ENCODE data around the gene NRXN3. TPM values are rescaled to one million over a fixed set of nuclear protein-coding genes. Genes with fewer than 3 reads are reported as not detected.
A peak's percentile ranks its signal among the peaks of the same experiment; 100 is the strongest.

The NRXN3 gene
- total RNA-seq, 1 experiment from 2014 or later: 0.02 TPM

DNA sequence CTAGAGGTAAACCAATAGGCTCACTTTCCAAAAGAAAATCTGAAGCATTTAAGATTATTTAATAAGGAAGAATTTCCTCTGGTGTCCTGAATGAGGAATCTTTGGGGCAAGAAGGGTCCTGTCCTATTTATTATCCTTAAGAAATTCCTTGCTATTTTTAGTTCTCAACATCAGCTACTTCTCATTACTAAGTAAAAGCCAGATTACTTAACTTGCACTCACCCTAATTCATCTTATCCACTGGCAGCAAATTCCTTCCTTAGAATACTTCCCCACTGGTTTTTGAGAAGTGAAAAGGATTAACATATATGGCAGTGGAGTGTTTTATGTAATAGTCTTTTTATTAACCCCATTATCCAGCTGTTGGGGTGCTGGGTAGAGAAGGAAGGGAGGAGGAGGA, 1273.4 kb downstream of the NRXN3 start:
- Histone ChIP-seq H3K4me1 (no peaks in the 10 kb centered on the region), H3K4me3 (no peak overlapping the region), H3K27ac (no peak overlapping the region), H3K9me3 (replicated peaks) (no peaks in the 10 kb centered on the region), H3K27me3 (no peaks in the 10 kb centered on the region), H3K36me3 (no peaks in the 10 kb centered on the region)
- DNase-seq: no peak

DNA sequence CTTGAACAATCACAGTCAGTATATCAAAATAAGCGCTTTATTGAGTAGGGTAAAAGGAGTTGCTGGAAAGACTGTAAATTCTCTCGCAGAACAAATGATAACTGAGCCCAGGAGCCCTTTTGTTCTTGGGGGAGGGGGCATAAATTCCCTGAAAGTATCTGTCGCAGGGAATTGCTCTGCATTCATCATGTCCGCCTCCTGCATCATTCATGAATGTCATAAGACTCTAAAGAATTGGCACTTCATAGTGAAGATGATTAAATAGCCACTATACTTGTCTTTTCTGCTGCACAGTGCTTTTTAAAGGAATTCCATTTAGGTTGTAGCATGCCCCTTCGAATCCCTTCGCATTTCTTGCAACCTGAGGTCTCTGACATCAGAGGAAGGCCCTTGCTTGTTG, 1278.8 kb downstream of the NRXN3 start:
- Histone ChIP-seq H3K4me1 (no peaks in the 10 kb centered on the region), H3K27ac (no peak overlapping the region), H3K4me3 (no peak overlapping the region), H3K36me3 (no peaks in the 10 kb centered on the region), H3K9me3 (replicated peaks) (no peaks in the 10 kb centered on the region), H3K27me3 (no peaks in the 10 kb centered on the region)
- no peak for DNase-seq

DNA sequence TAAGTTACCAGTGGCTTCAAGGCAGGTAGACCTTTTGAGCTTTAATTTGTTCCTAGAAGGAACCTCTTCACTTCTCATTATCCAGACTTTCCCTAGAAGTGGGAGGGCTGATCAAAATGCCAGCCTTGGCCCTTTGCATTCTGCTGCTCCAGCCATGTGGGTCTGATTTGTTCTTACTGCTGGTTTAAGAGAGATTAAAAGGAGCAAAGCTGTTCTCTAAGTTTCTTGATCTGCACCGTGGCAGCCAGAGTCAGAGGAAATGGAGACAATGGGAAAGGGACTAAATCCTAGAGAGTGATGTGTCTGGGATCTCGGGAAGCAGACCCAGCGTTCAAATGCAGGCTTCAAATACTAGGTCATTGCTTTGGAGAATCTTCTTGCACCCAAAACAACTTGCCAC, 1281.4 kb downstream of the NRXN3 start:
- Histone ChIP-seq H3K36me3 (no peaks in the 10 kb centered on the region), H3K9me3 (replicated peaks) (no peaks in the 10 kb centered on the region), H3K27ac (no peak overlapping the region), H3K27me3 (no peaks in the 10 kb centered on the region), H3K4me3 (no peak overlapping the region), H3K4me1 (no peaks in the 10 kb centered on the region)
- DNase-seq: no peak

DNA sequence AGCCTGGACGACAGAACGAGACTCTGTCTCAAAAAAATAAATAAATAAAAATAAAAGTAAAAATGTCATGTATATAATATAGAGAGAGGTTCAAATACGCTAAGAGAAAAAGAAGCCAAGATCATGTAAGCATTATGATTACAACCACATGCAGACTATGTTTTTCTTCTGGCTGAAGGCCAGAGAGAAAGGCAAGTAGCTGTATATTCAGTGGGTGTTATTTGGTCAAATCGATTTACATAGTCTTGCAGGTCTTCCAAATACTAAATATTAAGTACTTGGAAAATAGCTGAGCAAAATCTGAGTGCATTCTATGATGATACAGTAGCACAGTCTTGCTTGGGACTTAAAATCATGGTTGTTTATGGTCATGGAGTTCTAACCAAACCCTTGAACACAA, 1283.1 kb downstream of the NRXN3 start:
- no peaks in the 10 kb centered on the region for H3K4me1 ChIP-seq
- no peak overlapping the region for H3K27ac ChIP-seq
- no peak overlapping the region for H3K4me3 ChIP-seq
- H3K27me3 ChIP-seq: no peaks in the 10 kb centered on the region
- H3K9me3 ChIP-seq (replicated peaks): no peaks in the 10 kb centered on the region
- DNase-seq: no peak
- no peaks in the 10 kb centered on the region for H3K36me3 ChIP-seq

DNA sequence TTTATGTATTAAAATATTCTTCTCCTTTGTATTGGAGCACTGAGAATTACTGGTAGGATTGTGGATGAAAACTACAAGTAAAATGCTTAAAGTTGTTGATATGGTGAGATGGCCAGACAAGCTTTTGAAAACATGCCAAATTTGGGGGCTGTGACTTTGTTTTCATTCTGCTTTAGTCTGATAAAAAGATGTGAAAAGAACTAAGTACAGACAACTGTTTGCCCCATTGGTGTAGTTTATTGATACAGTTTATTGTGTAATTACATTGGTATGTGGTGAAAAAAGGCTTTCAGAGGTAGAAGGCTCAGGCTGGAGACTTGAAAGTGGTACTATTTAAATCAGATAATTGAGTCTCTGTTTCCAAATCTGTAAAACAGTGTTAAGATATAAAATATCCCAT, 1294.3 kb downstream of the NRXN3 start:
- no peaks in the 10 kb centered on the region for H3K27me3 ChIP-seq
- no peak for DNase-seq
- H3K4me3 ChIP-seq: no peak overlapping the region
- H3K36me3 ChIP-seq: no peaks in the 10 kb centered on the region
- peaks cover 10% of the 10 kb centered on the region for H3K4me1 ChIP-seq
- H3K27ac ChIP-seq: no peak overlapping the region
- H3K9me3 ChIP-seq (replicated peaks): no peaks in the 10 kb centered on the region

DNA sequence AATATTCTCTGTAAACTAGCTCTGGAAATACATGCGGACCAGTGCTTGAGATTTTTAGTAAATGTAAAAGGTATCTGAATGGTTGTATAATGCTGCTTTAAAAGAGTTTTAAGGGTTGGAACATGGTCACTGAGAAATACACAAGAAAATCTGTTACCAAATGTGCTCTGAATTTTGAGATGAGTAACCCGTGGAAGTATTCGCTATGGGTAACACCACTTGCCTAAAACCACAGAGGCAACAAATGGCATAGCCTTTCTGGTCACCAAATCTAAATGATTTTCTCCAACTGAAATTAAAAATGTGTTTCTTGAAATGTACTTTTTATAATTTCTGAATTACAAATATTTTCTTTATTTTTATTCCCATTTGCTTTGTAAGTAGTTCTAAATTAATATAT, 1295.5 kb downstream of the NRXN3 start:
- peaks cover 10% of the 10 kb centered on the region for H3K4me1 ChIP-seq
- no peaks in the 10 kb centered on the region for H3K36me3 ChIP-seq
- H3K27me3 ChIP-seq: no peaks in the 10 kb centered on the region
- H3K27ac ChIP-seq: no peak overlapping the region
- H3K9me3 ChIP-seq (replicated peaks): no peaks in the 10 kb centered on the region
- no peak overlapping the region for H3K4me3 ChIP-seq
- peak in 1 of 2 experiments; percentile 3 for DNase-seq

DNA sequence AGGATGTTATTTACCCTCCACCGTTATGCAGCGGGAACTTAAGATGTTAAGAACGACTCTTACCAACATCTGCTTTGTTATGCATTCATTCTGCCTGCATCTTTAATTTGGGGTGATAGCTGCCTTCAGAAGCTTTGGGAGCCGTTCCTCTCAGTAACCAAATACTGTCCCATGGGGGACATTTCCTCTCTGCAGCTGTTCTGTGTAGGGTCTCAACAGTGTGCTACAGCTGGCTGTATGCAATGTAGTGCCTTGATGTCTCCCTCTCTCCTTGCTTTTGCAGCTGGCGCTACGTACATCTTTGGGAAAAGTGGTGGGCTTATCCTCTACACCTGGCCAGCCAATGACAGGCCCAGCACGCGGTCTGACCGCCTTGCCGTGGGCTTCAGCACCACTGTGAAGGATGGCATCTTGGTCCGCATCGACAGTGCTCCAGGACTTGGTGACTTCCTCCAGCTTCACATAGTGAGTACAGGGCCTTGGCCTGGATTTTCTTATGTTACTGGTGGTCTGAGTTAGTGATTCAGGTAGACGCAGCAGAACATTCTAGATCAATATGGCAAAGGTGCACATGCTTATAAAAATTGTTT, 1296.9 kb downstream of the NRXN3 start:
- H3K27ac ChIP-seq: no peak overlapping the region
- H3K4me1 ChIP-seq: peaks cover 10% of the 10 kb centered on the region
- H3K4me3 ChIP-seq: no peak overlapping the region
- no peaks in the 10 kb centered on the region for H3K36me3 ChIP-seq
- H3K9me3 ChIP-seq (replicated peaks): no peaks in the 10 kb centered on the region
- no peaks in the 10 kb centered on the region for H3K27me3 ChIP-seq
- peak; percentile 7 to 31 for DNase-seq

DNA sequence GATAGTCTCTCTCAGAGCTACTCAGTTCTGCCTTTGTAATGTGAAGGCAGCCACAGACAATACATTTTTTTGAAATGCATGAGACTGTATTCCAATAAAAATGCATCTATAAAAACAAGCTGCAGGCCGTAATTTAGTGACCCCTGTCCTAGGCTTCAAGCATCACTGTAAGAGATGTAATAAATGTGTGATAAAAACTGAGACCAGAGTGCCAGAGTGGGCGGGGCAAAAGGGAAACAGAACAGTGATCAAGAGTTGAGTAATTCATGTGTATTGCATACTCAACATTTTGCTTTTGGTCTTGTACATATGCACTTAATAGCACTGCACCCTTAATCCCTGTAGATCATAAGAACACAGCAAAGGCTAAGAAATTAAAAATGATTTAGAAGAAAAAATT, 1297.7 kb downstream of the NRXN3 start:
- no peaks in the 10 kb centered on the region for H3K27me3 ChIP-seq
- no peak for DNase-seq
- no peak overlapping the region for H3K27ac ChIP-seq
- no peaks in the 10 kb centered on the region for H3K9me3 ChIP-seq (replicated peaks)
- H3K4me1 ChIP-seq: peaks cover 10% of the 10 kb centered on the region
- no peaks in the 10 kb centered on the region for H3K36me3 ChIP-seq
- H3K4me3 ChIP-seq: no peak overlapping the region

DNA sequence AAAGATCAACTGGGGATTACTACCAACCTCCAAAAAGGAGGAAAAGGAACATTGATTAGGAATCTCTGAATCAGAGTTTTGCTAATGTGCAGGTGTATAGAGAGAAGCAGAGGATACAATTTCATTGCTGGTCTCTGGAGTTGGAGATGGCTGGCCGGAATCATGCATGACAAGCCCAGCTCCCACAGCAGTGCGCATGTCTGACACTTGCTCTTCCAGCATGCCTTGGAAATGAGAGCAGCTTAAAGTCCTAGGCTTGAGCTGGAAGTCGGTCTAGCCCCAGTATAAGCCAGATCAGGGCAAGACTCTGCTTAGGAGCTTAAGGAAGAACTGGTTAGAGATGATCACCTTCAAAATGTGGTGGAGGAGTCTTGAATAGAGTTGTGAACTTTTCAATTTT, 1298.3 kb downstream of the NRXN3 start:
- H3K27ac ChIP-seq: no peak overlapping the region
- H3K36me3 ChIP-seq: no peaks in the 10 kb centered on the region
- H3K4me3 ChIP-seq: no peak overlapping the region
- H3K4me1 ChIP-seq: peaks cover 10% of the 10 kb centered on the region
- H3K9me3 ChIP-seq (replicated peaks): no peaks in the 10 kb centered on the region
- no peak for DNase-seq
- H3K27me3 ChIP-seq: no peaks in the 10 kb centered on the region

DNA sequence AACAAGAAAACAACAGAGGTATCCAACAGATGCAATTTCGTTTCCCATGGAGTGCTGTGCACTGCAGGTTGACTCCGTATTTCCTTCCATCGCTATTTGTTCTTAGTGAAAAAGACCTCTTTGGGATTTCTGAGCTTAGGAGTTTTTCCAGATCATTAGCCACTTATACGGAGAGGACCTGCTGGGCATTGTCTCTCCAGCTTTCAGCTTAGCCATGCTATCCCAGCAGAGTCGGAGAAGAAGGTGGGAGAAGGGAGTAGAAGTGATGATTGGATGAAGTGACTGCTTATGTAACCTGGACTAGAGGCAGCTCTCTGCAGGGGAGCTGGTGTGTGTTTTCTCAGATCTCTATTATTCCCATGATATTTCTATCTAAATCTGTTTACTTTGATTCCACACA, 1303.5 kb downstream of the NRXN3 start:
- no peaks in the 10 kb centered on the region for H3K36me3 ChIP-seq
- H3K9me3 ChIP-seq (replicated peaks): no peaks in the 10 kb centered on the region
- DNase-seq: no peak
- H3K4me1 ChIP-seq: no peaks in the 10 kb centered on the region
- no peak overlapping the region for H3K4me3 ChIP-seq
- no peak overlapping the region for H3K27ac ChIP-seq
- H3K27me3 ChIP-seq: no peaks in the 10 kb centered on the region

DNA sequence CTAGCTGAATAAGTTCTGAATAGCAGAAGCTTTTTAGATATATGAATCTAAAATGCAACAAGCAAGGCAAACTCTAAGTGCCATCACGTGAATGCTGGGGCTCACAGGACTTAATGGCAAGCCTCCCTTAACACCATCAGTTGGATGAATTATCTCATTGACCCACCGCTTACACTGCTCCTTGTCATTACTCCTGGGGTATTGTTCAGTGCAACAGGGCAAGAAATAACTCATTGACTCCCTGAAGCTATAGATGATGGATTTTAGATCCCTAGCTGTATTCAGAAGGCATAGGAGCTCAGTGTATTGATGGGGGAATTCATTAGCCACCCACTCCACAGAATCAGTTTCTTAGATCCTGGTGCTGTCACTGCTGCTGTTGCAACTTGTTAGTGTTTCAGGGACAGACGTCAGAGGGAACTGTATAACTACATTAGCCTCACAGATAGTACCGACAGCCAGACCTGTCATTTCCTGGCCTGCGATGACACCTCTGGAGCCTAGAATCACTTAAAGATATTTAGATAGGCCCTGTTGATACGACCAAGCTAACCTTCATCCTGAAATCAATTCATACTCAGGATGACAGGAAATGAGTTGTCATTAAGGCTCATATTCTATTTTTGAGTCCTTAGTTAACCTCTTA, 1305.8 kb downstream of the NRXN3 start:
- H3K27ac ChIP-seq: no peak overlapping the region

DNA sequence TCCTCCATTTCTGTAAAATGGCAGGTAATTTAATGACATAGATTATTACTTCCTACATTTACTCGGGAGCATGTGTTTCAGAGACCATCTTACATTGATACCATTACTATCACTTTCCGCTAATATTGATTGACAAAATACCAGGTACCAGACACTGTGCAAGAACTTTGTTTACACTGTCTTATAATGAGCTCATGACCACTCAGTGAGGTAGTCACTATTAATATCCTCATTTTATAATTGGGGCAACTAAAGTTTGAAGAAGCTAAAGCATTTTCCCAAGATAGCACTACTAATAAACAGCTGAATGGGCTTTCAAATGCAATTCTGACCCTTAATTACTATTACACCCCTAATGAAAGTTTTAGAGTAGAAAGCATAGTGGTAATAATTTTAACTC, 1306.4 kb downstream of the NRXN3 start:
- Histone ChIP-seq H3K4me3 (no peak overlapping the region), H3K9me3 (replicated peaks) (no peaks in the 10 kb centered on the region), H3K36me3 (no peaks in the 10 kb centered on the region), H3K27me3 (no peaks in the 10 kb centered on the region), H3K4me1 (no peaks in the 10 kb centered on the region), H3K27ac (no peak overlapping the region)
- DNase-seq: no peak

More for the DNA sequence above, 1305.8 kb downstream of the NRXN3 start:
- no peak for DNase-seq
- no peaks in the 10 kb centered on the region for H3K4me1 ChIP-seq
- no peaks in the 10 kb centered on the region for H3K27me3 ChIP-seq
- no peak overlapping the region for H3K4me3 ChIP-seq
- H3K36me3 ChIP-seq: no peaks in the 10 kb centered on the region
- H3K9me3 ChIP-seq (replicated peaks): no peaks in the 10 kb centered on the region

DNA sequence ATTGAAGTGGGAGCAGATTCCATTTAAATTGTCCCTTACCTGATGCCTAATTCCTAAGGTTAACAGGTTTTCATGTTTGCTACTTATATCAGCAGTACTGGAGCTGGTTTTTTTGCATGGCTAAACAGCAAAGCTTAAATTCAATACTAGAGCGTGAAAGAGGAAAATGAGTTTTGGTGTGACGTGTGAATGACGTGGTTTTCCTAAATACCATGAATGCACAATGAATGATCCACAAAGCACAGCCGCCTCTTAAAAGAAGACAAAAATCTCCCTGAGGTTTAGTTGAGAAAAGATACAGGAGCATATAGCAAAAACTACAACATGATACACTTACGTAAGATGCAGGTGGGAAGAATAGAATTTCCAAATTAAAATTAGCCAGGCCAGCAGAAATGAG, 1310.0 kb downstream of the NRXN3 start:
- Histone ChIP-seq H3K4me1 (no peaks in the 10 kb centered on the region), H3K9me3 (replicated peaks) (no peaks in the 10 kb centered on the region), H3K27me3 (no peaks in the 10 kb centered on the region), H3K27ac (no peak overlapping the region), H3K36me3 (no peaks in the 10 kb centered on the region), H3K4me3 (no peak overlapping the region)
- no peak for DNase-seq

DNA sequence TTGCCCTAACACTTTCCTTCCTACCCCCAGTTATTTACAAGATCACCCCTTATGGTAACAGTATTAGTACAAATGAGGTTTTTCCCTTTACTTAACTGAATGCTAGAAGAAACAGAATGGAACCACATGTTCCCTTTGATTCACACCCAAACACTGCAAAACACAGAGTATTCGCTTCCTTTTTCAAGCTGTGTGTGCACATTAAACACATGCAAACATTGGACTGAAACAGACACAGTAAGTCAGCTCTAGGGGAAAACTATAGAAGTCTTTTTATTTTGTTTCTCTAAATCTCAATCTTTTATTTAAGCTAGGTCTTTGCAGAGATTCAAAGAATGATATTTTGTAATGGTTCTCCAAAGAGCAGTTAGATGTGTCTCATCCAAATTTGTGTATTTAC, 1312.7 kb downstream of the NRXN3 start:
- Histone ChIP-seq H3K27me3 (no peaks in the 10 kb centered on the region), H3K27ac (no peak overlapping the region), H3K4me1 (no peaks in the 10 kb centered on the region), H3K4me3 (no peak overlapping the region), H3K36me3 (no peaks in the 10 kb centered on the region), H3K9me3 (replicated peaks) (no peaks in the 10 kb centered on the region)
- no peak for DNase-seq

DNA sequence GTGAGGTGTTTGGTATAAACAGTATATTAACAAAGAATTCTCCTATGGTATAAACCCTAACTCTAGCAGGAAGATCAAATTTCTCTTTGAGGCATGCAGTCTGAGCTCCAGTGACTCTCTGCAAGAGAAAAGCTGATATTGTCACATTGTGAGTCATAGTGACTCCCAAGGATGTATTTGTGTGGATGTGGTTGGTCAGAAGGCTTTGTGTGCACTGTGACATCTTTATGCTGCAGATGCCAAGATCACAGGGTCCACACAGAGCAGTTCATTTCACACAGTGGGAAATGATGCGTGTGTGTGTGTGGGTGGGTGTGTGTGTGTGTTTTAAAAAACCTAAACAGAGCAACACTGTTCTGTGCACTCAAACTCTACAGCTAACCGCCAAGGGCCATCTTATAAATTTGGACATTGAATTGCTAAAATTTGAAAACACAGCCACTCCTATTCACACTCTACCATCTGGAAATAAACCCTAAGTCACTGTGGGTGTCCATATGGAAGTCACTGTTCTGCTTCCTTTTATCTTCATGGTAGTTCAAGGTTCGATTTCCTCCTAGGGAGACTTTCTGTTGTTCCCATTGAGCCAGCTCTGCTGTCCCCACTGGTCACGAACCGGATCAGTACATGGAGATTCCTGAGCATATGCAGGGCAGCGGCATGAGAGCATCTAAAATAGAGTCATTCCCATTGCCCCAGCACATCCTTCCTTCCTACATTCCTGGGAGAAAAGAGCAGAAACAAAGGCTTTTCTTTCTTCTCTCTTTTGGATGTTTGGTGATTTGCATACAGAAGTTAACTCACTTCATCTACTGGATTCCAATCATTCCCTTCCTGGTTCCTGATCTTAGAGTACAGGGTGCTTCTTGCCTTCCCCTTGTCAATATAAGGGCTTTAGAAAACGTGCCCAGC, 1313.6 kb downstream of the NRXN3 start:
- Histone ChIP-seq H3K27ac (no peak overlapping the region), H3K4me1 (no peaks in the 10 kb centered on the region), H3K27me3 (no peaks in the 10 kb centered on the region), H3K9me3 (replicated peaks) (no peaks in the 10 kb centered on the region), H3K36me3 (no peaks in the 10 kb centered on the region), H3K4me3 (no peak overlapping the region)
- DNase-seq: peak in 1 of 2 experiments; percentile 2

Data from SJCRH30 (cell line).